ENCODE results near the gene STK38L. TPM values are rescaled to one million over a fixed set of nuclear protein-coding genes. Genes with fewer than 3 reads are reported as not detected.

Gene STK38L
- total RNA-seq, 2 donors from 2014 or later: 17.5 to 28.0 TPM

- Histone ChIP-seq H3K27me3 (no peaks in the 10 kb centered on the region), H3K27ac (no peak overlapping the region), H3K36me3 (replicated peaks in 1 of 2; ENCODE audit: insufficient read depth in 1 of 2, low read depth in 2 of 2) (no peaks in the 10 kb centered on the region), H3K9me3 (no peaks in the 10 kb centered on the region), H3K4me1 (no peaks in the 10 kb centered on the region), H3K4me3 (no peak overlapping the region)
- WGBS, 2 donors: 85 to 86% methylated on average over 1 to 3 of the region's 3 CpGs
- no peak for TF ChIP-seq CTCF (IDR thresholded peaks at IDR 0.05)
- ATAC-seq: no peak
- intact Hi-C loops (cut with DNase I): no loop called here
- DNase-seq: peak in 1 of 4 donors; percentile 11
These were observed 7.6 kb upstream of the STK38L start for GRCh38 chr12:27236498-27236897.

GRCh38 chr12:27237790-27238771 is 6.0 kb upstream of the STK38L start:
- Histone ChIP-seq H3K36me3 (replicated peaks in 1 of 2; ENCODE audit: insufficient read depth in 1 of 2, low read depth in 2 of 2) (no peaks in the 10 kb centered on the region), H3K4me1 (no peaks in the 10 kb centered on the region), H3K4me3 (no peak overlapping the region), H3K9me3 (no peaks in the 10 kb centered on the region), H3K27ac (no peak overlapping the region), H3K27me3 (no peaks in the 10 kb centered on the region)
- DNase-seq (peak in 1 of 4 donors; percentile 10), ATAC-seq (peak; percentile 35)
- WGBS, 2 donors: 60 to 71% methylated on average over 6 of the region's 6 CpGs
- intact Hi-C loops (cut with DNase I): no loop called here
- TF ChIP-seq CTCF (IDR thresholded peaks at IDR 0.05) (no peak), POLR2A (IDR thresholded peaks at IDR 0.05) (no peak)

GRCh38 chr12:27243006-27243405 is 1.1 kb upstream of the STK38L start:
- H3K4me1 ChIP-seq: peaks cover 17% of the 10 kb centered on the region
- ATAC-seq (no peak), DNase-seq (no peak)
- WGBS, 2 donors: 94 to 95% methylated on average over 4 of the region's 4 CpGs
- no peaks in the 10 kb centered on the region for H3K27me3 ChIP-seq
- H3K9me3 ChIP-seq: no peaks in the 10 kb centered on the region
- H3K36me3 ChIP-seq (replicated peaks in 1 of 2; ENCODE audit: insufficient read depth in 1 of 2, low read depth in 2 of 2): no peaks in the 10 kb centered on the region
- no peak for TF ChIP-seq POLR2A (IDR thresholded peaks at IDR 0.05)
- no peak for TF ChIP-seq CTCF (IDR thresholded peaks at IDR 0.05)
- peak overlapping the region in 1 of 4 donors; percentile 81 for H3K27ac ChIP-seq
- intact Hi-C loops (cut with DNase I): no loop called here
- H3K4me3 ChIP-seq: no peak overlapping the region

DNA sequence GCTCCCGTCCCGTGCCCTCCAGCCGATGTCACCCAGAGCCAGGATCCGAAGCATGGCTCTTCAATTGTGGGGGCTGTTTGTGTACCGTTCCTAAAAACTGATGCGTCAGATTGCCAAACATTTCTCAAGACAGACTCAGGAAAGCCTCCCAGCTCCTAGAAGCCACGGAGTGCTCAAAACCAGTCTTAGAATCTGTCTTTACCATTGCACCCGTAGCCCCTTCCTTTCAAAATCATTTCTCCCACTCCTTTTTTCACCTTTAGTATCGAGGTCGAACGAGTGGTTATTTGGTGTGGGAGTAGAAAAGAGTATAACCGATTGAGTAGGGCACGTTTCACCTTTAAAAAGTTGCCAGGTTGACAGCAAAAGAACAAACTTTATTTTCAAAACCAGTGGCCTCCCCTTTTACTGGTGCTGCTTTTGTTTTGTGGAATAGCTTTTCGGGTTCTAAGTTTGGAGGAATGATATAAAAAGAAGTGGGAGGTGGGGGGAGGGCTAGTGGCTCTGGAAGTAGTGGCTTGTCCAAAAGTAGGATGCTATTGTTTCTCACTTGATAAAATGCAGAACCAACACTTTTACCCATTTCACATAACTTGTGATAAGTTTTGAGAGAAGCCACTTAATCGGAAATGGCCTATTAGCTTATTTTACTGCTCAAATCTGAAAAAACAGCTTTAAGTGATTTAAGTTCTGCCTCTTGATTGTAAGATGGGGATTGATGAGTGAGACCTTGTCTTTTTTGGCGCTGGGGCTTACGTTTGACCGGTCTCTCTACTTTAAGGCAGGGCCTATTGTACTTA is 803 bp downstream of the STK38L start:
- no peaks in the 10 kb centered on the region for H3K36me3 ChIP-seq (replicated peaks in 1 of 2; ENCODE audit: insufficient read depth in 1 of 2, low read depth in 2 of 2)
- ATAC-seq (no peak), DNase-seq (no peak)
- no peaks in the 10 kb centered on the region for H3K27me3 ChIP-seq
- peak overlapping the region; percentile 68 to 84 (median 82) for H3K27ac ChIP-seq
- TF ChIP-seq CTCF (IDR thresholded peaks at IDR 0.05) (no peak), POLR2A (IDR thresholded peaks at IDR 0.05) (no peak)
- intact Hi-C loops (cut with DNase I): no loop called here
- no peaks in the 10 kb centered on the region for H3K9me3 ChIP-seq
- 3% methylated on average over 18 of the region's 18 CpGs for WGBS, 2 donors
- H3K4me1 ChIP-seq: peaks cover 22% of the 10 kb centered on the region
- H3K4me3 ChIP-seq: peak overlapping the region; percentile 65 to 78
